DMS79 (cell line): ENCODE results near the gene GALNTL6.

Source experiments
- DNase-seq: peaks from one replicate; lab custom pipeline; 2025; lab: John Stamatoyannopoulos, UW

GALNTL6 gene

DNA sequence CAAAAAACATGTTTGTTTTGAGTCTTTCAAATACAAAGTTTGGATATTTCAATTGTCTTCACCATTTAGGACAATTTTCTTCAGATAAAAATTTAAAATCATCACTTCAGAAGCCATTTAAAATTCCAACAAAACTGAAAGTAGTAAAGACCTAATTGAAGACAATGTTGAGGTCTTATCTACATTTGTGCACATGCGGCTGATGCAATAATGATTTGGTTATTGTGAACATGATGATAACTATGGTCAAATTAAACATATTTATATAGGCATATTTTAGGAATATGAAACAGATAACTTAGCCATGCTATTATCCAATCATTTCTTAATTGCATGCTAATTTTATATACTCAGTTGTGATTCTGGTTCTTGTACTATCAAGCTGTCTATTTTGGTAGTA is 407.5 kb downstream of the GALNTL6 start:
- DNase-seq: no peak

DNA sequence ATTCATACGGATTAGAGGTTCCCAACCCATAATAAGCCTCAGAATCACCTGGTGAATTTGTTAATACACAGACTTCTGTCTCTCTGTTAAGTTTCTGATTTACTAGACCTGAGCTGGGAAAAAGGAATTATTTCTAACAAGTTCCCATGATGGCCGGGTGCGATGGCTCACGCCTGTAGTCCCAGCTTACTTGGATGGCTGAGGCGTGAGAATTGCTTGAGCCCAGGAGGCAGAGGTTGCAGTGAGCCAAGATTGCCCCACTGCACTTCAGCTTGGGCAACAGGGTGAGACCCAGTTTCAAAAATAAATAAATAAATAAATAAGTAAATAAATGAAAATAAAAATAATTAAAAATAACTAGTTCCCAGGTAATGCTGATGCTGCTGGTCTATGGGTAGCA is 412.3 kb downstream of the GALNTL6 start:
- DNase-seq: no peak

DNA sequence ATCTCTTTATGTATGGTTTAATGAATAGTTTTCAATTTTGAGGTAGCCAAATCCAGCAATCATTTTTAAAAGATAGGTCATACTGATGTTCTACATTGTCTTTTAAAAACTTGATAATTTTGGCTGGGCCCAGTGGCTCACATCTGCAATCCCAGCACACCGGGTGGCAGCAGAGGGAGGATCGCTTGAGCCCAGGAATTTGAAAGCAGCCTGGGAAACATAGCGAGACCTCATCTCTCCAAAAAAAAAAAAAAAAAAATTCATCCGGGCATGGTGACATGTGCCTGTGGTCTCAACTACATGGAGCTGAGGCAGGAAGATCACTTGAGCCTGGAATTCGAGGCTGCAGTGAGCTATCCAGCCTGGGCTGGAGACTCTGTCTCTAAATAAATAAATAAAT is 419.8 kb downstream of the GALNTL6 start:
- DNase-seq: no peak

DNA sequence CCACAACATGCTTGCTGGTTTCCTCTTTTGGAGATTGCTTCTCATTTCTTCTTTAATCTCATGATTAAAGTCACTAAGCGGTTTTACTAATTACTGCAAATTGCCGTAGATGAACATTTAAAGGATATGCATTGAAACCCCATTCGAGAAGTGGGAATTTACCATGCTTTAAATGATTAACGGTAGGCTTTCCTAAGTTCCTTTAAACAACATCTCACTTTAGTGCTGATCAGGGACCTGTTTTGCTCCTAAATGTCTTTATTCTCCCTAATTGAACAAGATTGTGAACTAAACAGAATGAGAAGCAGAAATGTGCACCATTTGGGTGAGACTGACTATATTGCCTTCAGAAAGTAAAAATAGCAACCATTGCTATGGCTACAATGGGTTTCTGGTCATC is 430.3 kb downstream of the GALNTL6 start:
- DNase-seq: no peak

DNA sequence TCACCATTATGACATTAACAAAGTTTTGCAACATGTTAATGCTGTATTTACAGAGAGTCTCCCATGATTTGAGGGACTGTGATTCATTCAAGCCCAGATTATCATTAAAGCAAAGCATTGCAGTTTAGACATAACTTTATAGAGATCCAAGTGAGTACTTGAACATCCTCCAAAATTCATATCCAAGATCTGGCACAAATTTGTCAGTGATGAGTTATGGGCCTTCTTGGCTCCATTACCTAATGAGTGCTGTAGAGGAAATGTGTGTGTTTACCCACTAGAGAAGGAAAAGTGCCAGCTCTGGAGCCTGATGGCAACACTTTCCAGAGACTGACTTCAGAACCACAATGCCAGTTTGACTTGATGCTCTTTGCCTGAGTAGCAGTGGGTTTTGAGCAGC is 432.3 kb downstream of the GALNTL6 start:
- DNase-seq: no peak

DNA sequence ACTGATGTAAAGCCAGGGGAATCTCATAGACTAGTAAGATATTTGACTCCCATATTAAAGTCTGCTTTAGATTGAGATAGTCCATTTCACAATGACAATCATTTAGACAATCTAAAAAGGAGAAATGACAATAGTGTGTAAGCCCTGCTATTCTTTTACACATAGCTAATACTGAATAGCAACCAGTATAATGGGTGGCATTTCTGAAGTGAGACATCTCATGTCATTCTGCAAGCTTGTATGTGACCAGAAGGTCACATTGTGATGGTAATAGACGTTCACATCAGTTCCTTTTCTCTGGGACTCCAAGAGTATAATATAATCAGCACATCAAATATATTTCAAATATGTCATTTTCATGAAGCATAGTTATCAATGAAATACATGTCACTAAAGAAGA is 440.2 kb downstream of the GALNTL6 start:
- DNase-seq: no peak

DNA sequence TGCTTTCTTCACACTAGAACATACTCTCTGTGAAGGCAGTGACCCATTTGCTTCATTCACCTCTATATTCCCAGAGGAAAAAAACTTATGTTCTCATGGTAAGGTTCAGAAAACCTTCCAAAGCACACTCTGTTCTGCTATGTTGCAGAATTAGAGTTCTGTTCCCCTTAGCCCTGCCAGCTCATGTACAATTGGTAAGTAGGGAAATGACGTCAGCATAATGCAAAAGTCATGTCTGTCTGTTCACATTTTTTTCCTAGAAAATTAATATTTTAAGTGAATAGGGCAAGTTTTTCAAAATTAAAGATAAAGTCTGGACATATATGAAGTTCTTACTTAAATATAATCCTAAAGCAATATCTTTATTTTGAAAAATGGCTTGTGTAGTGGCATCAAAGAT is 443.6 kb downstream of the GALNTL6 start:
- no peak for DNase-seq

DNA sequence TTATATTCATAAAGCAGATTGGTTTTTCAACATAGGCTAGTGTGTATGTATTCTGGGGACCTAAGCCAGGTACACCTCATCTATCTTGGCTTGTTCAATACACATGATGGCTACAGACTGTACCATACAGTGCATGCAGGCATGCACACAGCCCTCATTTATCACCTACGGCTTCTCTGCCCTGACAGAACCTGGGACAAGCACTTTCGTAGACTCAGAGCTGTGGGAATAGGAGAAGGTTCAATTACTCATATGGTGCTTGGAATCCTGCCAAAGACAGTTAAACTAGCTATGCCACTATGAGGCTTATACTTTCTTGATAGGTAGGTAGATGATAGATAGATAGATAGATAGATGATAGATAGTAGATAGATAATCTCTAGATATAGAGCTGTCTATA is 457.2 kb downstream of the GALNTL6 start:
- no peak for DNase-seq

DNA sequence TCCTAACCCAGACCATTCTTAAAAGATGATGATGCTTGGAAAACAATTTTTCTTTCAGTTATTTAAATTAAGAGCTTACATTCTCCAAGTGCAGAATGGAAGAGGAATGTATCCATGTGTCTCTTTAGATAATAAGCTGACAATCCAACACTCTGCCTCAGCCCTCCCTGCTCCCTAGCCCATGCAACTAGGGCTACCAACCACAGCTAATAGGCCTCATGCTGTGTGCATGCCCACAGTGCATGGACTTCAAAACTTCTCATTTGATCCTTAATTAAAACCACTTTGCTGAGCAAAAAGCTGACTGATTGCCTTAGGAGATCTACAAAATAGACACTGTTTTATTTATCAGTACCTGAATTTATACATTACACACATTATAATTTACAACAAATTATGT is 473.9 kb downstream of the GALNTL6 start:
- DNase-seq: no peak

DNA sequence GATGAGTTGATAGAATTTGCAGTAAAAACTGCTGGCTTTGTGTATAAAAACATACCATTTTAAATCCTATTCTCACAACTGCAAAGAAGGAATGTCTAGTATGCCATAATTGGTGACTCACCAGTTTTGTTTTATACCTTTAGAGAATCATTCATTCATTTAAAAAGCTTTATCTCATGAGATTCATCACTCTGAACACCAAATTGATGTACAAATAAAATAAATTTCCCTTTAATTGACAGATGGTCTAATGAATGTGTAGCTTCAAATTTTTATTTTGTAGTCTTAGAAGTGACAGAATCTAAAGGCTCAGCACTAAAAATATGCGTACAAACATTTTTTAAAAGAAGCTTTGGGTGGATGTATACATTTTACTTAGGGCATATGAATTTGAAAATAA is 492.5 kb downstream of the GALNTL6 start:
- DNase-seq: no peak

DNA sequence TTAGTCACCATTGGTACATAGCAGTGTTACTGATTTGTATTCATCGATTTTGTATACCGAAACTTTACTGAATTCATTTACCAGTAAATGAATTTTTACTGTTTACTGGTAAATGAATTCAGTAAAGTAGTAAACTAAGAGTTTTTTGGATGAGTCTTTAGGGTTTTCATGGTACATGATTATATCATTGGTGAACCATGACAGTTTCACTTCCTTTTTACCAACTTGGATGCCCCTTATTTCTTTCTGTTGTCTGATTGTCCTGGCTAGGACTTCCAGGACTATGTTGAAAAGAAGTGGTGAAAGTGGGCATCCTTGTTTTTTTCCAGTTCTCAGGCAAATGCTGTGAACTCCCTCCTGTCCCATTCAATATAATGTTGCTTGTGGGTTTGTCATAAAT is 494.9 kb downstream of the GALNTL6 start:
- DNase-seq: no peak

DNA sequence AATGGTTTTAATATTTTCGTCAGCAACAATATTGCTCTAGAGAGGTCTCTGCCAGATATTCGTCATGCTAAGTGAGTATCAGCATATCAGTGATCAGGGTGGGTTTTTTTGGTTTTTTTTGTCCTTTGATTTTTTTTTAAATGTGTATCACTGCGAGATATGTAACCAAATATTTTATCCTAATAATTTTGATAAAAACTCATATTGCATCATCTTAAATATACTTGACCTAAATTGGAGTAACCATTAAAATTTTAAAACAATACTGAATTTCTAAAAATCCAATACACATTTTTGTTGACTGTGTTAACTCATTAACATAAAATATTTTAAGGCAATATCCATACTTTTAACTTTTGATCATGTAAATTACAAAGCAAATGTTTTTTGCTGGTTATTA is 498.5 kb downstream of the GALNTL6 start:
- DNase-seq: no peak

DNA sequence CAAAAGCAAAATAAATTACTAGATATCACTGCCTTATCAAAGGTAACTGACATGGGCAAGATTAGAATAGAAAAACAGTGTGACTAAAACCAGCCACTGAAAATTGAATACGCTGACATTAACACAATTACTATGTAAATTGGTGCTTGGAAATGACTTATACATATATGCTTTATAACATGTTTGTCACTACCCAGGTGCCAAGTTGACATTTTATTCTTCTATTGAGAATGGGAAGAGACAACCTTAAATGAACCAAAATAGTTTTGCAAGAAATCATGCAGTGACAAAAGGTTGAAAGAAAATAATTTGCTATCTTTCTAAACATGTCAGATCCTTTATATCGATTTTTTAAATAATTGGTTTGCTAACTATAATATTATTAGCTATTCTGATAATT is 510.1 kb downstream of the GALNTL6 start:
- DNase-seq: no peak

DNA sequence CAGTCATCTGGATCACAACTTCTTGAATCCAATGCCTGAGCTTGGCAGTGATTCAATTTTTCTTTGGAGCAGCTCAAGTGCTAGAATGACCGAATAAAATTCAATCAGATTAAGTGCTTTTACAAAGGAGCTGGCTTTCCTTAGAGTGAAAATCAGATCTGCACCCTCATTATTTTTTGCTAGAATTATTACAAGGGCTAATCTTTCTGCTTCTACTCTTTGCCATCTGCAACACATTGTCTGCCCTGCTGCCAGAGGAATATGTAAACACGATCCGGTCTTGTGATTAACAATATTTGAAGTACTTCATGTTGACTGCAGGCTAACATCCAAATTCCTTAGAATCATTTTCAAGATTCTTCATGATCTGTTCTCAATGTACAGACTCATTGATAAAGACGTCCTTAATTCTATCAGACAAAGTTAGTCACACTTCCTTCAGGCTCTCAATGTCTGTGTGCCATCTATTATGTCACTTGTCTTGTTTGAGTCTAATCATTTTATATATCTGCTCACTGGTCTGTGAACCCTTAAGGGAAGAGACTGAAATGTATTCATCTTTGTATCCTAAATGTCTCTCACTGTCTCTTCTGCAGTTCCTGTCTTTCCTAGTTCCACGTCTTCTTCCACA is 531.2 kb downstream of the GALNTL6 start:
- peak; percentile 11 for DNase-seq

DNA sequence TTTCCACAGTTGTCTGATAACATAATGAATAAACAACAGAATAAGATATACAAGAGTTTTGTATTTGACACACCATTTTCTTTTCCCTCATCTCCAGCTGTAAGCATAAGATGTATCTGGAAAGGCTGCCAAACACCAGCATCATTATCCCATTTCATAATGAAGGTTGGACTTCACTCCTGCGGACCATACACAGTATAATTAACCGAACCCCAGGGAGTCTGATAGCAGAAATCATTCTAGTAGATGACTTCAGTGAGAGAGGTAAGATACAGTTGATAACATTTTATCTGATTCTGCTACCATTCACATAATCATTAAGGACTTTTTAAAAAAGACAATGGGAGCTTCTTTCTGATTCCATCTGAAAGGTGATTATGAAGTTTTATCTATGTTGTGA is 535.2 kb downstream of the GALNTL6 start:
- no peak for DNase-seq

DNA sequence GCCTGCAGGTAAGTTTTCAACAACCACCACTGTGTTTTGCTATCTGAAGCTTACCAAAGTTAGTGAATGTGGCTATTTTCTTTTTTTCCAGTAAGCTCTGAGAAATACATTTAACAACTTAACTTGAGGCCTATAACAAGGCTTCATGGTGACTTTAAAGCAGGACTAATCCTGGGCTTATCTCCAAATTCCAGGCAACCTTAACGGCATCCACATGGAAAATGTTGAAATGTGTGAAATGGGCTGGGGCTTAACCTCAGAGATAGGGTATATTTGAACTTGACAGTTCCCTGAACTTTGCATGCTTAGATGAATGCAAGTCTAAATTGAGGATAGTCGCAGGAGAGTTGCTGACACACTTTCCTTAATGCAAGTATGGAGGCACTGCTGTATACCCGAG is 539.2 kb downstream of the GALNTL6 start:
- DNase-seq: no peak

DNA sequence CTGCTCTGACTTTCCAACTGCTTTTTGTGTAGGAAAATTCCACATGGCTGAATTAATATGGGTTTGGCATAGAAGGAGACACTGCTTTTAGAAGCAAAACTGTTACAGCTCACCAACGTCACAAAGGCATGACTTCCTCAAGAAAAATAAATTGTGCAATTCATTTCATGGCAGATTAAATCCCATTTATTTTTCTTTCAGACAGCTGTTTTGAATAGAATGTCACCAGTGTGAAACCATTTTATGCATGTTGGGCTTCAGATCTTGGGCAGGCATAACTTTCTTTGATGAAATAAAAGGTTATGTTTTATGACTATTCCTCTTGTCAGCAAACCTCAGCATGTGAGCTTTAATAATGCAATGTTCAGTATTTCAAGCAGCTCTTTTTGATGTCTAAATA is 542.8 kb downstream of the GALNTL6 start:
- no peak for DNase-seq

DNA sequence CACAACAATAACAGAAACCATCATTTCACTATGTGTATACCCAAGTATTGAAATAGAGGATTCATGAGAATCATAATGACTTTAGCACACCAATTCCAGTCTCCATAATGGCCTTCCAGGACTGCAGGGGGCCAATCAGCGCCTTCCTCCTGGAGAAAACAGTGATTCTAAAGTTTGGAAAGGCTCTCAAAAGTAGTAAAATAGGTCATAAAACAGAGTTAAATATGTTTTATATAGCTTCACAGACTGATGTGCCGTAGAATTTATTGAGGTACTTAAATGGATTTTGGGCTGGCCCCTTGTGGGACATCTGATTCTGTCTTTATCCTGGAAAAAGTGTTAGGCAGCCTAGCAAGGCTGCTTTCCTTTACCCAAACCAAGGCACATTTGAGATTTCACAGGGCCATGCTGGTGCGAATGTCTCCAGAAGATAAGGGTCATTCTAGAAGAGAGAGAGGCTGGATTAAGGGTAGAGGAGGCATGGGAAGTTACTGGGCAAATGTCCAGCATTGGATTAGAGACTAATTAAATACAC is 543.9 kb downstream of the GALNTL6 start:
- DNase-seq: no peak

DNA sequence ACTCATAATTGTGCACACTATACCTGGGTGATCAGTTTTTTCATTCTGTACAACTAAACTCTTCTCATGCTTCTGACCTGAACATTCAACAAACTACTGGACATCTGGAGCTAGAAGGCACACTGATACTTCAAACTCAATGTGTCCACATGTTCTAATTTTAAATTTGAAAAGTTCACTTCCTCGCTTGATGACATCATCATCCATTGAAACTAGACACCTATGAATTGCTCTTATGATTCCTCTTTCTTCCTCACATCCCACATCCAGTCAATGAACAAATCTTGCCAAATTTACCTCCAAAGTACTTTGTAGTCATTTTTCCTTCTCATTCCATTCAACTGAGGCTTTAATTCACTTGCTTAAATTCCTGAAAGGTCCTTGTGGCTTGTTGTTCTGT is 549.4 kb downstream of the GALNTL6 start:
- no peak for DNase-seq

DNA sequence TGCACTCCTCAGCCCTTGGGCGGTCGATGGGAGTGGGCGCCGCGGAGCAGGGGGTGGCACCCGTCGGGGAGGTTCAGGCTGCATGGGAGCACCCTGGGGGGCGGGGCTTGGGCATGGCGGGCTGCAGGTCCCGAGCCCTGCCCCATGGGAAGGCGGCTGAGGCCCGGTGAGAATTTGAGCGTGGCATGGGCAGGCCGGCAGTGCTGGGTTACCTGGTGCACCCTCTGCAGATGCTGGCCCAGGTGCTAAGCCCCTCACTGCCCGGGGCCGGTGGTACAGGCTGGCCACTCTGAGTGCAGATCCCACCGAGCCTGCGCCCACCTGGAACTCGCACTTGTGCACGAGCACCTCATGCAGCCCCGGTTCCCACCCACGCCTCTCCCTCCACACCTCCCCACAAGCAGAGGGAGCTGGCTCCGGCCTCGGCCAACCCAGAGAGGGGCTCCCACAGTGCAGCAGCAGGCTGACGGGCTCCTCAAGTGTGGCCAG is 556.3 kb downstream of the GALNTL6 start:
- DNase-seq: no peak

DNA sequence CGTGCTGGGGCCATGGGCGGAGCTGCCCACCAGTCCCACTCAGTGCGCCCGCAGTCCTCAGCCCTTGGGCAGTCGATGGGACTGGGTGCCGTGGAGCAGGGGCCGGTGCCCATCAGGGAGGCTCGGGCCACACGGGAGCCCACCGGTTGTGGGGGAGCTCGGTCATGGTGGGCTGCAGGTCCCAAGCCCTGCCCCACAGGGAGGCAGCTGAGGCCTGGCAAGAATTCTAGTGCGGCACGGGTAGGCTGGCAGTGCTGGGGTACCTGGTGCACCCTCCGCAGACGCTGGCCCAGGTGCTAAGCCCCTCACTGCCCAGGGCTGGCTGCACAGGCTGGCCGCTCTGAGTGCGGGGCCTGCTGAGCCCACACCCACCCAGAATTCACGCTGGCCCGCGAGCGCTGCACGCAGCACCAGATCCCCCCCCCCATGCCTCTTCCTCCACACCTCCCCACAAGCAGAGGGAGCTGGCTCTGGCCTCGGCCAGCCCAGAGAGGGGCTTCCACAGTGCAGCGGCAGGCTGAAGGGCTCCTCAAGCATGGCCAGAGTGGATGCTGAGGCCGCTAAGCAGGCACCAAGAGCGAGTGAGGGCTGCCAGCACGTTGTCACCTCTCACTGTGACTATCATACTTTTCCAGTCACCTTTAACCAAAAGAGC is 564.4 kb downstream of the GALNTL6 start:
- DNase-seq: no peak

DNA sequence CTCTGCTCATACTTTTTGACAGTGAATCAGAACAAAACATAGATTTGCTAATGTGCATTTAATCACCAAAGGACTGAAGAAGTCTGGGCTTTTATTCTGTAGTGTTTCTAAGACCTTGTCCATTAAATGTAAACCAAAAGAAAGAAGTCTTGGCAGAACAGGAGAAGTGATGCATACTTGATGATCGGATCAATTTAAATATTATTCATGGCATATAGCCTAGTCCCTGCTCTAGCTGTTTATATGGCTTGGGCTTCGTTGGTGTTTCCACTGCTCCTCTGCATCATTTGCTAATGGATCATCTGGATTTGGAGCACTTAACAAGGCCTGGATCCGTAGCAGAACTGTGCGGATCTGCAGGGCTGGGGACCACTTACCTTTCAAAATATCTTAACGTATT is 566.6 kb downstream of the GALNTL6 start:
- DNase-seq: no peak

DNA sequence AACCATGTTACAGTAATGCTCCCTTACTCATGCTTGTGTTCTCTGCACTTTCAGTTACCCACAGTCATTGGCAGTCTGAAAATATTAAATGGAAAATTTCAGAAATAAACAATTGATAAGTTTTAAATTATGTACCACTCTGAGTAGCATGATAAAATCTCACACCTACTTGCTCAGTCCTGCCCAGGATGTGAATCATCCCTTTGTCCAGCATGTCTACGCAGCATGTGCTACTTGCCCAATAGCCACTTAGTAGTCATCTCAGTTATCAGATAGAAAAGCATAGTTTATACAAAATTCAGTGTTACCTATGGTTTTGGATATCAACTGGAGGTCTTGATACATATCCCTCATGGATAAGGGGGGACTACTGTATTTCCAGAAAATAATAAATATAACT is 577.1 kb downstream of the GALNTL6 start:
- DNase-seq: no peak

DNA sequence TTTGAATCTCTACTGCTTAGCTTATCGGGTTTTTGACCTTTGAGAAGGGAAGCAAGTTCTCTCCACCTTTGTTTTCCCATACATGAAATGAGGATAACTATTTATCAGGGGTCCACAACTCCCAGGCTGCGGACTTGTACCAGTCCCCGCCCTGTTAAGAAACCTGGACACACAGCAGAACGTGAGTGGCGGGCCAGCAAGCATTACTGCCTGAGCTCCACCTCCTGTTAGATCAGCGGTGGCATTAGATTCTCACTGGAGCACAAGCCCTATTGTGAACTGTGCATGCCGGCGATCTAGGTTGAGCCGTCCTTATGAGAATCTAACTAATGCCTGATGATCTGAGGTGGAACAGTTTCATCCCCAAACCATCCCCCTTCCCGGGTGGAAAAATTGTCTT is 579.5 kb downstream of the GALNTL6 start:
- no peak for DNase-seq
